CD4-positive, alpha-beta T cell (primary cell): ENCODE results near the gene RAPGEF1. TPM values are rescaled to one million over a fixed set of nuclear protein-coding genes. Genes with fewer than 3 reads are reported as not detected.
"Not testable (repeated sequence)": the region's sequence is repeated elsewhere in the genome, so short reads cannot be mapped to it uniquely, and the experiment has no call there.

Experiments used
- ATAC-seq: fragments of 200-7000 bp; cut with Tn5 transposase; one replicate; pipeline ENCODE4 v1.10.0; 2022; ENCODE audit warnings: mild to moderate bottlenecking; ENCODE audit not compliant: poor library complexity
- CTCF ChIA-PET: fragments of 350-600 bp; sonication (Branson Sonifier 250); formaldehyde crosslinking; loops from one replicate; lab custom pipeline; 2021; ENCODE audit warnings: antibody characterized with exemption, inconsistent platforms; lab: Charles Lee
- POLR2A ChIA-PET: fragments of 350-600 bp; sonication (Branson Sonifier 250); formaldehyde crosslinking; loops from one replicate; lab custom pipeline; 2021; ENCODE audit warnings: antibody characterized with exemption, inconsistent platforms; lab: Charles Lee
- DNase-seq, 14 experiments: peaks; one replicate each; pipeline ENCODE4 v3.0.0-alpha.2; 2013 to 2020; ENCODE audit warnings: mixed read lengths in 2 of 14
- H3K27ac ChIP-seq, 2 donors: one replicate each; pipeline versions ENCODE4 v1.5.1 to v1.7.0; 2013; ENCODE audit warnings: low read length in 2 of 2, low read depth in 1 of 2, mild to moderate bottlenecking in 1 of 2
- H3K27me3 ChIP-seq, 2 experiments: 1 replicate in 1 of 2; 2 replicates in 1 of 2; pipeline versions ENCODE4 v1.6.1 to v1.7.0; 2013; ENCODE audit warnings: low read length in 2 of 2, control low read depth in 1 of 2, mild to moderate bottlenecking in 1 of 2, moderate library complexity in 1 of 2; ENCODE audit not compliant: insufficient read depth in 2 of 2, control insufficient read depth in 1 of 2
- H3K36me3 ChIP-seq: one replicate; pipeline ENCODE4 v1.6.1; 2013; ENCODE audit warnings: low read length, control low read depth; ENCODE audit not compliant: insufficient read depth
- H3K4me1 ChIP-seq: one replicate; pipeline ENCODE4 v1.6.1; 2013; ENCODE audit warnings: low read length, control low read depth; ENCODE audit not compliant: insufficient read depth
- H3K4me3 ChIP-seq: one replicate; pipeline ENCODE4 v1.5.1; 2013; ENCODE audit warnings: mild to moderate bottlenecking, low read length, moderate library complexity
- H3K9me3 ChIP-seq, 2 experiments: 1 replicate in 1 of 2; 2 replicates in 1 of 2; pipeline versions ENCODE4 v1.6.1 to v1.7.0; 2013; ENCODE audit warnings: low read length in 2 of 2, mild to moderate bottlenecking in 2 of 2, control low read depth in 1 of 2, moderate library complexity in 1 of 2; ENCODE audit not compliant: control insufficient read depth in 1 of 2, insufficient read depth in 1 of 2
- H3K27ac Mint-ChIP-seq: one replicate; pipeline ENCODE4 v1.8.0; 2020; ENCODE audit warnings: mixed read lengths
- H3K27me3 Mint-ChIP-seq: one replicate; pipeline ENCODE4 v1.8.0; 2021; ENCODE audit warnings: mixed read lengths
- H3K36me3 Mint-ChIP-seq: one replicate; pipeline ENCODE4 v1.8.0; 2021; ENCODE audit warnings: low read depth, mixed read lengths
- H3K4me1 Mint-ChIP-seq: one replicate; pipeline ENCODE4 v1.8.0; 2021; ENCODE audit warnings: low read depth, mixed read lengths
- H3K4me3 Mint-ChIP-seq: one replicate; pipeline ENCODE4 v1.8.0; 2020; ENCODE audit warnings: mild to moderate bottlenecking, mixed read lengths
- H3K9me3 Mint-ChIP-seq: one replicate; pipeline ENCODE4 v1.8.0; 2020; ENCODE audit warnings: mixed read lengths
- intact Hi-C, 2 experiments: fragments of 100-400 bp; cut with DNase I in 1 of 2; cut with micrococcal nuclease in 1 of 2; formaldehyde crosslinking; loops; one replicate each; pipeline versions ENCODE4 v1.15.1 to v1.9.0; 2023 to 2025; cut with DNase I, micrococcal nuclease
- total RNA-seq, 174 experiments: library from RNA in 2 of 174; stranded (reverse) in 2 of 174; gene quantifications; one replicate each; pipeline ENCODE4 v1.2.3 and lab custom pipeline; 2021 to 2026
- TF ChIP-seq, protein P1 (sequence below): fragments of 200-600 bp; IDR thresholded peaks from one replicate; pipeline ENCODE4 v1.8.0; 2022; ENCODE audit warnings: antibody characterized with exemption, mild to moderate bottlenecking

Gene RAPGEF1
- total RNA-seq, 2 experiments from 2014 or later = 130 to 134 TPM

DNA sequence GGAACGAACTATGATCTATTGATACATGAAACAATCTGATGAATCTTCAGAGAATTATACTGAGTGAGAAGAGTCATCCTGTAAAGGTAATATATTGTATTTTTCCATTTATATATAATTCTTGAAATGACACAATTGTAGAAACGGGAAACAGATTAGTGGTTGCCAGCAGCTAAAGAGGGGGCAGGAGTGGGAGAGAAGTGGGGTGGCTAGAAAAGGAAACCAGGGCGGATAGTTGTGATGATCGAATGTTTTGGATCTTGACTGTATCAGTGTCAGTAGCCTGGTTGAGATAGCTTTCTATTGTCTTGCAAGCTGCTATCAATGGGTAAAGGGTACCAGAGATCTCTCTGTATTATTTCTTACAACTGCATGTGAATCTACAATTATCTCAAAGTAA is 17.7 kb upstream of the RAPGEF1 start:
- ChIA-PET POLR2A (interaction anchor here (2.0 kb wide), 1 partner anchor 484 kb away, joined by 8 read pairs; no protein-coding TSS in a partner anchor), CTCF (no interaction called here)
- DNase-seq = no peak
- Histone ChIP-seq H3K27me3 (peaks cover 0 to 3% of the 10 kb centered on the region in 2 experiments), H3K36me3 (no peaks in the 10 kb centered on the region), H3K9me3 (no peaks in the 10 kb centered on the region), H3K4me1 (peaks cover 14% of the 10 kb centered on the region), H3K27ac (no peak overlapping the region), H3K4me3 (no peak overlapping the region)
- peaks cover 6% of the 10 kb centered on the region for H3K4me1 Mint-ChIP-seq
- no peak for ATAC-seq
- intact Hi-C loops = no loop called here
- H3K4me3 Mint-ChIP-seq = no peak overlapping the region
- no peaks in the 10 kb centered on the region for H3K36me3 Mint-ChIP-seq
- TF ChIP-seq, protein P1, sequence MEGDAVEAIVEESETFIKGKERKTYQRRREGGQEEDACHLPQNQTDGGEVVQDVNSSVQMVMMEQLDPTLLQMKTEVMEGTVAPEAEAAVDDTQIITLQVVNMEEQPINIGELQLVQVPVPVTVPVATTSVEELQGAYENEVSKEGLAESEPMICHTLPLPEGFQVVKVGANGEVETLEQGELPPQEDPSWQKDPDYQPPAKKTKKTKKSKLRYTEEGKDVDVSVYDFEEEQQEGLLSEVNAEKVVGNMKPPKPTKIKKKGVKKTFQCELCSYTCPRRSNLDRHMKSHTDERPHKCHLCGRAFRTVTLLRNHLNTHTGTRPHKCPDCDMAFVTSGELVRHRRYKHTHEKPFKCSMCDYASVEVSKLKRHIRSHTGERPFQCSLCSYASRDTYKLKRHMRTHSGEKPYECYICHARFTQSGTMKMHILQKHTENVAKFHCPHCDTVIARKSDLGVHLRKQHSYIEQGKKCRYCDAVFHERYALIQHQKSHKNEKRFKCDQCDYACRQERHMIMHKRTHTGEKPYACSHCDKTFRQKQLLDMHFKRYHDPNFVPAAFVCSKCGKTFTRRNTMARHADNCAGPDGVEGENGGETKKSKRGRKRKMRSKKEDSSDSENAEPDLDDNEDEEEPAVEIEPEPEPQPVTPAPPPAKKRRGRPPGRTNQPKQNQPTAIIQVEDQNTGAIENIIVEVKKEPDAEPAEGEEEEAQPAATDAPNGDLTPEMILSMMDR = no peak
- H3K27ac Mint-ChIP-seq = no peak overlapping the region
- no peaks in the 10 kb centered on the region for H3K9me3 Mint-ChIP-seq
- peaks cover 11% of the 10 kb centered on the region for H3K27me3 Mint-ChIP-seq

DNA sequence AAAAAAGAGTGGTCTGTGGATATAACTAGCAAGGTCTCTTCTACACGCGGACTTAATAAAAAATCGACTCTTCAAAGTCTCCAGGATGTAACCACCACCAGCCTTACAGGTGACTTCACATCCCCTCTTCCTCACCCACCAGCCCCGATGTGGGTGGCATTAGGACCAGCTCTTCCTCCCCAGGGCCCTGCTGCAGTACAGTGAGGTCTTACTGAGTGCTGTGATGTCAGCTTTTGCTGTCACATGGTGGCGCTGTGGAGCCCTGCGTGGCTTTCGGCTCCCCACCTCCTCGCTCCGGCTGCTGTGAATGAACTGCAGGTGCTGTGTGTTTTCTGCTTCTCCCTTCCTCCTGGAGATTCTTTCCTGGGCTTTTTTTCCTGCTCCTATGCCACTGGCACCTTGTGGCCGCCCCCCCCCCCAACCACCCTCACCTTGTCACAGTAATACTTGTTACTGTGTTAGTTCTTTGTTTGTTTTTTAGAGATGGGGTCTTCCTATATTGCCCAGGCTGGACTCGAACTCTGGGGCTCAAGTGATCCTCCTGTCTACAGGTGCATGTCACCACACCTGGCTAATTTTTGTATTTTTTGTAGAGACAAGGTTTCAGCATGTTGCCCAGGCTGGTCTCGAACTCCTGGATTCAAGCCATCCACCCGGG is 15.8 kb upstream of the RAPGEF1 start:
- peaks cover 0 to 3% of the 10 kb centered on the region in 2 experiments for H3K27me3 ChIP-seq
- no peak overlapping the region for H3K4me3 Mint-ChIP-seq
- peaks cover 9% of the 10 kb centered on the region for H3K4me1 ChIP-seq
- intact Hi-C loops = no loop called here
- ATAC-seq (peak; percentile 100), DNase-seq (peak; percentile 80 to 93 (median 84))
- no peaks in the 10 kb centered on the region for H3K36me3 Mint-ChIP-seq
- peaks cover 6% of the 10 kb centered on the region for H3K4me1 Mint-ChIP-seq
- H3K9me3 ChIP-seq = no peaks in the 10 kb centered on the region
- H3K9me3 Mint-ChIP-seq = no peaks in the 10 kb centered on the region
- ChIA-PET POLR2A (no interaction called here), CTCF (interaction anchor here (0.6 to 1.6 kb wide), 17 partner anchors 10 to 801 kb away, joined by 3 to 8 read pairs (median 3); partner anchors contain the start of gene MED27)
- TF ChIP-seq, protein P1 = peak; percentile 79
- peaks cover 11% of the 10 kb centered on the region for H3K27me3 Mint-ChIP-seq
- H3K4me3 ChIP-seq = no peak overlapping the region
- H3K36me3 ChIP-seq = no peaks in the 10 kb centered on the region
- H3K27ac ChIP-seq = no peak overlapping the region
- peak overlapping the region; percentile 1 for H3K27ac Mint-ChIP-seq

DNA sequence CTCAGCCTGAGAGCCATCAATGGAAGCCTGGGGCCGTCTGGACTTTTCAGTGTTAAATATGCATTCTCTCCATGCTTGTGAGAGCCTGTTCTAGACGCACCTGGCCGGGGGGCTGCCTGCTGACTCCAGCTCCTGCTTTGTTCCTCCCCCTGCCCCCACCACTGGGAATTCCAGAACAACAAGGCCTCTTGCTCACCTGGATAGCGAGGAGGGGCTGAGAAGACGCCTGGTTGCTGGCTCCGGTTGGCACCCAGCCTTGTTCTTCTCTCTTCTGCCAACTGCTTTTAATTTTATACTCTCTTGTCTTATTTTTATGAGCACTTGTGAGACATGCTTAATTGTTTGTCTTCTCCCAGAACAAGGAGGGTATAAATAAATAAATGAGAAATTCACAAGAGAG is 15.0 kb upstream of the RAPGEF1 start:
- Histone ChIP-seq H3K27ac (no peak overlapping the region), H3K9me3 (no peaks in the 10 kb centered on the region), H3K36me3 (no peaks in the 10 kb centered on the region), H3K4me3 (no peak overlapping the region), H3K4me1 (peaks cover 9% of the 10 kb centered on the region), H3K27me3 (peaks cover 0 to 3% of the 10 kb centered on the region in 2 experiments)
- no peak for DNase-seq
- peaks cover 6% of the 10 kb centered on the region for H3K4me1 Mint-ChIP-seq
- TF ChIP-seq, protein P1 = no peak
- CTCF ChIA-PET = interaction anchor here (0.7 to 1.4 kb wide), 6 partner anchors 12 to 484 kb away, joined by 3 to 4 read pairs (median 4); no protein-coding TSS in a partner anchor
- ATAC-seq = no peak
- POLR2A ChIA-PET = no interaction called here
- no peaks in the 10 kb centered on the region for H3K9me3 Mint-ChIP-seq
- H3K27ac Mint-ChIP-seq = no peak overlapping the region
- peaks cover 11% of the 10 kb centered on the region for H3K27me3 Mint-ChIP-seq
- no peak overlapping the region for H3K4me3 Mint-ChIP-seq
- no peaks in the 10 kb centered on the region for H3K36me3 Mint-ChIP-seq
- intact Hi-C loops = no loop called here

DNA sequence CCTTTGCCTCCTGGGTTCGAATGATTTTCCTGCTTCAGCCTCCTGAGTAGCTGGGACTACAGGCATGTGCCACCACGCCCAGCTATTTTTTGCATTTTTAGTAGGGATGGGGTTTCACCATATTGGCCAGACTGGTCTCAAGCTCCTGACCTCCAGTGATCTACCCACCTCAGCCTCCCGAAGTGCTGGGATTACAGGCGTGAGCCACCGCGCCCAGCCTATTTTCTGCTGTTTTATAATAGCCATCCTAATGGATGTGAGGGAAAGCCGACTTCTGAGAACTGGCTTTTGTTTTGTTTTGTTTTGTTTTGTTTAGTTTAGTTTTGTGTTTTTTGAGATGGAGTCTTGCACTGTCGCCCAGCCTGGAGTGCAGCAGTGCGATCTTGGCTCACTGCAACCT is 13.9 kb upstream of the RAPGEF1 start:
- ATAC-seq, H3K27ac Mint-ChIP-seq, H3K27me3 Mint-ChIP-seq, H3K9me3 ChIP-seq, H3K36me3 Mint-ChIP-seq, POLR2A ChIA-PET, H3K9me3 Mint-ChIP-seq, H3K4me3 ChIP-seq, H3K36me3 ChIP-seq, DNase-seq, H3K4me1 Mint-ChIP-seq, H3K27ac ChIP-seq, H3K4me3 Mint-ChIP-seq, H3K4me1 ChIP-seq, H3K27me3 ChIP-seq, CTCF ChIA-PET, intact Hi-C loops: not testable (repeated sequence)
